ENCODE measurements around the gene USP47.

- no peak for TF ChIP-seq ZMYM4 (CRISPR knock-in tag; IDR thresholded peaks at IDR 0.05)
- no peak for TF ChIP-seq RBM22 (optimal IDR thresholded peaks at IDR 0.05; ENCODE audit: low read length)
- no peak for TF ChIP-seq REPIN1 (CRISPR knock-in tag; IDR thresholded peaks at IDR 0.05; ENCODE audit: borderline replicate concordance, low read depth)
- no peak for TF ChIP-seq CREBL2 (CRISPR knock-in tag; IDR thresholded peaks at IDR 0.05; ENCODE audit: borderline replicate concordance)
- TF ChIP-seq ATF1 (CRISPR knock-in tag; IDR thresholded peaks at IDR 0.05), result no peak
- no peak for TF ChIP-seq ATF3 (CRISPR knock-in tag; IDR thresholded peaks at IDR 0.05)
- TF ChIP-seq NR0B2 (CRISPR knock-in tag; IDR thresholded peaks at IDR 0.05), result no peak
- no peak for TF ChIP-seq LRRFIP1 (CRISPR knock-in tag; conservative IDR thresholded peaks at IDR 0.05)
Measured at GRCh38 chr11:11807811-11808782, 33.7 kb upstream of the USP47 start.
